Coronary artery (tissue), 2 donors: ENCODE data around the gene OR13C8.
"Not testable (repeated sequence)": the region's sequence is repeated elsewhere in the genome, so short reads cannot be mapped to it uniquely, and the experiment has no call there.

Experiments
- DNase-seq: peaks from one replicate; pipeline ENCODE4 v3.0.0-alpha.2; 2017; ENCODE audit warnings: low spot score
- H3K27ac ChIP-seq, 2 donors: fragments of 200-600 bp; sonication (generic); one replicate each; pipeline ENCODE4 v1.5.1; 2016 to 2019
- H3K4me3 ChIP-seq: fragments of 200-600 bp; sonication (generic); 2 replicates; pipeline ENCODE4 v1.5.1; 2016; ENCODE audit warnings: mild to moderate bottlenecking, moderate library complexity
- CTCF ChIP-seq: fragments of 200-600 bp; sonication (generic); IDR thresholded peaks from one replicate; pipeline ENCODE4 v1.5.1; 2019; ENCODE audit warnings: antibody characterized with exemption

OR13C8 gene

GRCh38 chr9:104589626-104590025, 20.7 kb downstream of the OR13C8 start:
- H3K4me3 ChIP-seq = no peak overlapping the region
- DNase-seq = no peak
- TF ChIP-seq CTCF = no peak
- no peak overlapping the region for H3K27ac ChIP-seq

GRCh38 chr9:104598749-104599148, 29.8 kb downstream of the OR13C8 start:
- not testable (repeated sequence) for DNase-seq, H3K4me3 ChIP-seq, H3K27ac ChIP-seq

- DNase-seq, H3K27ac ChIP-seq, H3K4me3 ChIP-seq: not testable (repeated sequence)
Observed at GRCh38 chr9:104599313-104599712, 30.3 kb downstream of the OR13C8 start, which contains the start of gene OR13C5. Gene OR13C5 (minus strand): TSS chr9:104599413. CDS start chr9:104599413, 0 bp downstream.

- TF ChIP-seq CTCF = no peak
- no peak overlapping the region for H3K4me3 ChIP-seq
- no peak overlapping the region for H3K27ac ChIP-seq
- DNase-seq = no peak
Observed at GRCh38 chr9:104604801-104605200, 35.8 kb downstream of the OR13C8 start.

- not testable (repeated sequence) for DNase-seq, H3K4me3 ChIP-seq, H3K27ac ChIP-seq
Observed at GRCh38 chr9:104605527-104605926, 36.6 kb downstream of the OR13C8 start, which contains the start of gene OR13C2. Gene OR13C2 (minus strand): TSS chr9:104605627. CDS start chr9:104605627, 0 bp downstream.

GRCh38 chr9:104606152-104606551, 37.2 kb downstream of the OR13C8 start:
- no peak for DNase-seq
- Histone ChIP-seq H3K27ac (no peak overlapping the region), H3K4me3 (no peak overlapping the region)
- TF ChIP-seq CTCF = no peak

GRCh38 chr9:104608336-104608735, 39.4 kb downstream of the OR13C8 start:
- DNase-seq = no peak
- Histone ChIP-seq H3K4me3 (no peak overlapping the region), H3K27ac (no peak overlapping the region)
- TF ChIP-seq CTCF = no peak

GRCh38 chr9:104611213-104611612, 42.2 kb downstream of the OR13C8 start:
- TF ChIP-seq CTCF = no peak
- no peak overlapping the region for H3K4me3 ChIP-seq
- H3K27ac ChIP-seq = no peak overlapping the region
- DNase-seq = no peak

GRCh38 chr9:104617418-104617817, 48.5 kb downstream of the OR13C8 start:
- no peak for DNase-seq
- Histone ChIP-seq H3K4me3 (no peak overlapping the region), H3K27ac (no peak overlapping the region)
- no peak for TF ChIP-seq CTCF
